HG03175 (cell line): ENCODE results near the gene CAT.

Source experiments
- ATAC-seq: cut with Tn5 transposase; IDR thresholded peaks from one replicate; pipeline ENCODE4 v1.9.1; 2021; ENCODE audit warnings: mild to moderate bottlenecking, moderate library complexity; ENCODE audit not compliant: unreplicated experiment

CAT gene

GRCh38 chr11:34458525-34458924 is 19.8 kb downstream of the CAT start:
- no peak for ATAC-seq

GRCh38 chr11:34459507-34460162 is 20.9 kb downstream of the CAT start:
- no peak for ATAC-seq

- no peak for ATAC-seq
These were observed 21.5 kb downstream of the CAT start for GRCh38 chr11:34460278-34460677.

GRCh38 chr11:34461215-34461614 is 22.5 kb downstream of the CAT start:
- ATAC-seq = no peak

- ATAC-seq = no peak
These were observed 25.9 kb downstream of the CAT start for GRCh38 chr11:34464591-34465051.

GRCh38 chr11:34466802-34467488 is 28.2 kb downstream of the CAT start:
- ATAC-seq = no peak

GRCh38 chr11:34468209-34468841 is 29.6 kb downstream of the CAT start:
- ATAC-seq = no peak

GRCh38 chr11:34473603-34474169 is 35.0 kb downstream of the CAT start:
- ATAC-seq = no peak

- ATAC-seq = no peak
These were observed 36.9 kb downstream of the CAT start for GRCh38 chr11:34475656-34476055.

GRCh38 chr11:34476849-34477248 is 38.1 kb downstream of the CAT start:
- no peak for ATAC-seq

GRCh38 chr11:34478845-34479663 is 40.3 kb downstream of the CAT start:
- no peak for ATAC-seq

GRCh38 chr11:34480314-34480713 is 41.6 kb downstream of the CAT start:
- no peak for ATAC-seq

GRCh38 chr11:34481307-34481706 is 42.6 kb downstream of the CAT start:
- no peak for ATAC-seq

- ATAC-seq = no peak
These were observed 44.6 kb downstream of the CAT start for GRCh38 chr11:34483106-34483874.

- no peak for ATAC-seq
These were observed 48.7 kb downstream of the CAT start for GRCh38 chr11:34487430-34487829.

- no peak for ATAC-seq
These were observed 50.3 kb downstream of the CAT start for GRCh38 chr11:34488855-34489557.

- no peak for ATAC-seq
These were observed 51.6 kb downstream of the CAT start for GRCh38 chr11:34490304-34490703.

- ATAC-seq = no peak
These were observed 54.2 kb downstream of the CAT start for GRCh38 chr11:34492806-34493414.

- no peak for ATAC-seq
These were observed 54.7 kb downstream of the CAT start for GRCh38 chr11:34493468-34493867.
